HepG2 (cell line): Measurements from ENCODE around the gene ADSL. TPM values are rescaled to one million over a fixed set of nuclear protein-coding genes. Genes with fewer than 3 reads are reported as not detected.
A peak's percentile ranks its signal among the peaks of the same experiment; 100 is the strongest.

ENCODE experiments used
- ATAC-seq: fragments of 200-7000 bp; cut with Tn5 transposase; 3 replicates; pipeline ENCODE4 v1.9.1; 2020; ENCODE audit warnings: mild to moderate bottlenecking, moderate library complexity
- BruUV-seq: library from RNA; stranded (reverse); fragments of 400-500 nt; replicated peaks from 2 replicates; lab custom pipeline; 2021; lab: Mats Ljungman, UMichigan
- CTCF ChIA-PET: fragments of 300-600 bp; formaldehyde crosslinking; extraction: SDS; loops from one replicate; lab custom pipeline; 2021; ENCODE audit warnings: low total read pairs, inconsistent platforms, low intra/inter-chr PET ratio; lab: Yijun Ruan, JAX
- POLR2A ChIA-PET: fragments of 350-600 bp; sonication (Branson Sonifier 250); formaldehyde crosslinking; loops from one replicate; lab custom pipeline; 2020; ENCODE audit warnings: antibody characterized with exemption, inconsistent platforms; lab: Yijun Ruan, JAX
- DNase-seq: peaks from one replicate; pipeline ENCODE4 v3.0.0-alpha.2; 2015; ENCODE audit warnings: low spot score
- FAIRE-seq: peaks from 3 replicates; lab custom pipeline; 2011; peaks lifted over from hg19 to GRCh38; lab: Jason Lieb, UNC
- H2AFZ ChIP-seq: one replicate; pipeline ENCODE4 v1.6.1; 2011; ENCODE audit warnings: low read length, inconsistent platforms
- H3K27ac ChIP-seq: fragments of 300-600 bp; 3 replicates; pipeline ENCODE4 v1.8.0; 2011; ENCODE audit warnings: mixed run types, mild to moderate bottlenecking, mixed read lengths, low read length, inconsistent platforms; ENCODE audit not compliant: insufficient read depth; ENCODE audit errors: extremely low read length
- H3K27me3 ChIP-seq, 2 experiments: fragments of 200-600 bp in 1 of 2; 2 replicates in 1 of 2; 3 replicates in 1 of 2; pipeline versions ENCODE4 v1.6.0 to v1.8.0; 2011; ENCODE audit warnings: low read length in 2 of 2, mild to moderate bottlenecking in 2 of 2, moderate library complexity in 2 of 2, inconsistent platforms in 1 of 2; ENCODE audit not compliant: insufficient read depth in 2 of 2, control insufficient read depth in 1 of 2
- H3K36me3 ChIP-seq, 2 experiments: fragments of 200-600 bp in 1 of 2; replicated peaks in 1 of 2; 2 replicates in 1 of 2; 3 replicates in 1 of 2; pipeline versions ENCODE4 v1.5.1 to v1.8.0; 2011; ENCODE audit warnings: low read length in 2 of 2, inconsistent platforms in 1 of 2; ENCODE audit not compliant: insufficient read depth in 2 of 2, control insufficient read depth in 1 of 2
- H3K4me1 ChIP-seq: 2 replicates; pipeline ENCODE4 v1.5.1; 2012; ENCODE audit warnings: low read length, inconsistent platforms; ENCODE audit not compliant: insufficient read depth
- H3K4me2 ChIP-seq: 2 replicates; pipeline ENCODE4 v1.6.0; 2011; ENCODE audit warnings: low read depth, low read length, inconsistent platforms
- H3K4me3 ChIP-seq, 3 experiments: fragments of 200-600 bp in 1 of 3; sonication (generic), shearing (Covaris generic) in 1 of 3; replicated peaks in 1 of 3; 2 replicates each; pipeline ENCODE4 v1.5.1; 2011 to 2016; ENCODE audit warnings: low read length in 3 of 3, inconsistent platforms in 2 of 3, low read depth in 2 of 3, mild to moderate bottlenecking in 2 of 3, control low read depth in 1 of 3, mixed read lengths in 1 of 3; ENCODE audit not compliant: insufficient read depth in 1 of 3
- H3K79me2 ChIP-seq: one replicate; pipeline ENCODE4 v1.6.1; 2011; ENCODE audit warnings: low read length, inconsistent platforms; ENCODE audit not compliant: insufficient read depth
- H3K9ac ChIP-seq: 2 replicates; pipeline ENCODE4 v1.6.0; 2011; ENCODE audit warnings: mild to moderate bottlenecking, low read depth, low read length, inconsistent platforms; ENCODE audit not compliant: insufficient read depth
- H3K9me3 ChIP-seq: 2 replicates; pipeline ENCODE4 v1.5.1; 2012; ENCODE audit warnings: mild to moderate bottlenecking, low read length
- H4K20me1 ChIP-seq: 2 replicates; pipeline ENCODE4 v1.6.0; 2011; ENCODE audit warnings: inconsistent platforms, mild to moderate bottlenecking, low read length, moderate library complexity; ENCODE audit not compliant: insufficient read depth
- AGO2 ChIP-seq: fragments of 200-400 bp; formaldehyde crosslinking; optimal IDR thresholded peaks from 2 replicates; pipeline ENCODE3; 2017; ENCODE audit warnings: mild to moderate bottlenecking, low read depth, low read length, moderate library complexity
- AKAP8 ChIP-seq: sonication (generic); formaldehyde crosslinking; IDR thresholded peaks from 2 replicates; pipeline ENCODE4 v1.5.1; 2020; ENCODE audit warnings: mild to moderate bottlenecking, missing genetic modification reagents
- KAT2B ChIP-seq: fragments of 150-350 bp; IDR thresholded peaks from 2 replicates; pipeline ENCODE4 v1.6.1; 2014; ENCODE audit warnings: low read depth, low read length, borderline replicate concordance
- MBD4 ChIP-seq: IDR thresholded peaks from 2 replicates; pipeline ENCODE4 v1.6.1; 2012; ENCODE audit warnings: low read length, inconsistent platforms, borderline replicate concordance
- MTA1 ChIP-seq: sonication (generic); formaldehyde crosslinking; IDR thresholded peaks from 2 replicates; pipeline ENCODE4 v1.4.0; 2020; ENCODE audit warnings: missing genetic modification reagents, mild to moderate bottlenecking, borderline replicate concordance
- RBM22 ChIP-seq: fragments of 200-400 bp; formaldehyde crosslinking; optimal IDR thresholded peaks from 2 replicates; pipeline ENCODE3; 2017; ENCODE audit warnings: mild to moderate bottlenecking, low read length, moderate library complexity
- SNAI1 ChIP-seq: sonication (generic); formaldehyde crosslinking; IDR thresholded peaks from 2 replicates; pipeline ENCODE4 v1.5.0; 2020; ENCODE audit warnings: mild to moderate bottlenecking, missing genetic modification reagents, borderline replicate concordance
- SOX13 ChIP-seq, 3 experiments: fragments of 450-650 bp in 1 of 3; sonication (generic) in 1 of 3; formaldehyde crosslinking in 1 of 3; IDR thresholded peaks in 2 of 3; conservative IDR thresholded peaks in 1 of 3; 2 replicates each; pipeline versions ENCODE4 v1.5.0 to v1.6.1; 2016 to 2020; ENCODE audit warnings: antibody characterized with exemption in 1 of 3, mild to moderate bottlenecking in 1 of 3, missing compliant biosample characterization in 1 of 3, missing genetic modification reagents in 1 of 3, moderate library complexity in 1 of 3
- ZNF124 ChIP-seq: sonication (generic); formaldehyde crosslinking; IDR thresholded peaks from 2 replicates; pipeline ENCODE4 v1.4.0; 2020; ENCODE audit warnings: missing genetic modification reagents
- ZNF20 ChIP-seq: sonication (generic); formaldehyde crosslinking; IDR thresholded peaks from 2 replicates; pipeline ENCODE4 v1.4.0; 2020; ENCODE audit warnings: mild to moderate bottlenecking, moderate library complexity, missing genetic modification reagents
- WGBS: methylation state at CpG from one replicate; pipeline ENCODE4 v1.1.6; 2017; ENCODE audit warnings: low lambda C conversion rate; 5-methylcytosine and 5-hydroxymethylcytosine counted together
- in situ Hi-C: cut with HindIII; loops from 2 replicates; pipeline ENCODE4 v1.10.0; 2017; ENCODE audit warnings: low pct_unique_long_range_greater_than_20kb; ENCODE audit not compliant: extremely low pct_ligation_motif_present
- intact Hi-C: fragments of 100-400 bp; cut with micrococcal nuclease; formaldehyde crosslinking; loops from one replicate; pipeline ENCODE4 v1.10.0; 2022; ENCODE audit not compliant: unreplicated experiment
- polyA plus RNA-seq, 8 experiments: library from polyadenylated mRNA; depleted of rRNA in 3 of 8; stranded (reverse) in 7 of 8; unstranded in 1 of 8; fragments of >200 nt; fragmentation: Illumina TruSeq in 4 of 8; extraction: Trizol in 4 of 8; gene quantifications; 2 replicates each; pipeline versions ENCODE4 v1.2.1 to v1.2.3, GENCODE V29; 2011 to 2016; ENCODE audit warnings: low read depth in 4 of 8, missing spikeins in 1 of 8, mixed read lengths in 1 of 8; ENCODE audit not compliant: insufficient read depth in 1 of 8
- total RNA-seq, 5 experiments: library from RNA; depleted of rRNA; stranded (reverse); fragments of >200 nt; fragmentation: Illumina TruSeq; extraction: Trizol; gene quantifications; 2 replicates each; pipeline ENCODE4 v1.2.3, GENCODE V29; 2016; ENCODE audit warnings: low read depth in 1 of 5
- TF ChIP-seq, protein P1 (sequence below): sonication (generic); formaldehyde crosslinking; IDR thresholded peaks from 2 replicates; pipeline ENCODE4 v1.5.1; 2020; ENCODE audit warnings: missing genetic modification reagents, mild to moderate bottlenecking, borderline replicate concordance
- TF ChIP-seq, protein P2 (sequence below): sonication (generic); formaldehyde crosslinking; IDR thresholded peaks from 2 replicates; pipeline ENCODE4 v1.9.0; 2022; ENCODE audit warnings: missing genetic modification reagents, mild to moderate bottlenecking, borderline replicate concordance

The ADSL gene
- total and polyA plus RNA-seq, 2 of the 13 experiments (the other 11 are each of a cell fraction or from before 2014, with no cell fraction given): 123 to 174 TPM

DNA sequence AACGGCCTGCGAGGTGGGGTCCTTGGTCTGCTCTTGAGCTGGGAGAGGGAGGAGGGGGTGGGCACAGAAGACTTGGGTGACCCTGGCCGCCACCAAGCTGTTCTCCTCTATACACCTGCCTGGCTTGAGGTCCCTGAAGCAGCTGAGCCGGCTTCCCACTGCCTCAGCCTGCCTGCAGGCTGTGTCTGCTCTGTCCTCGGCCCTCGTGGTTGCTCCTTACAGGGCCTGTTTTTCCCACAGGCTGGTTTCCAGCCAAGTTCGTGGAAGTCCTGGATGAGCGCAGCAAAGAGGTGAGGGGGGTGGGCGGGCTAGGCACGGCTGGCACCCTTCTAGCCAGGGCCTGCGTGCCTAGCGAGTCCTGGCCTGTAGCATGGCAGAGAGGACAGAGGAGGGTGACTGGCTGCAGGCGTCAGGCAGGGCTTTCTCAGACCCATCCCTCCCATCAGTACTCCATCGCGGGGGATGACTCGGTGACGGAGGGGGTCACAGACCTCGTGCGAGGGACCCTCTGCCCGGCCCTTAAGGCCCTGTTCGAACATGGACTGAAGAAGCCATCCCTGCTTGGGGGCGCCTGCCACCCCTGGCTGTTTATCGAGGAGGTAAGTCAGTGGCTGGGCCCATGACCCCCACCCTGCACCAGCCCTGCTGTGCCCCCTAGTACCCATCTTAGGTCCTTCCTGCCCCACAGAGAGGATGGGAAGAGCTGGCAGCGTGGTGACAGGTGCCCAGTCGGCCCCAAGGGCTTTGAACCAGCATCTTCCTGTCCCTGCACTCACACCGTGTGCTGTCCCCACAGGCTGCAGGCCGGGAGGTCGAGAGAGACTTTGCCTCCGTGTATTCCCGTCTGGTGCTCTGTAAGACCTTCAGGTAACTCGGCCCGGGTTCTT is 61.8 kb downstream of the ADSL start:
- Histone ChIP-seq H3K36me3 (peaks cover 14 to 24% of the 10 kb centered on the region in 2 experiments), H3K79me2 (no peaks in the 10 kb centered on the region), H4K20me1 (no peaks in the 10 kb centered on the region), H3K4me3 (no peak overlapping the region), H3K4me1 (no peaks in the 10 kb centered on the region), H2AFZ (no peak overlapping the region), H3K27me3 (no peaks in the 10 kb centered on the region), H3K9me3 (no peaks in the 10 kb centered on the region), H3K27ac (no peak overlapping the region), H3K4me2 (no peak overlapping the region), H3K9ac (no peak overlapping the region)
- POLR2A ChIA-PET: no interaction called here
- BruUV-seq: no TSS peak
- no peak for FAIRE-seq
- in situ Hi-C loops (no loop called here), intact Hi-C loops (no loop called here)
- no peak for DNase-seq
- CTCF ChIA-PET: no interaction called here
- WGBS: 92% methylated on average over 18 of the region's 32 CpGs
- no peak for ATAC-seq
- peak; percentile 4 for TF ChIP-seq RBM22
- no peak for TF ChIP-seq SNAI1
- 0 out of 2 replicates have a peak, but pooled peaks have one; percentile 32 for TF ChIP-seq AKAP8
- no peak for TF ChIP-seq KAT2B
- TF ChIP-seq, protein P1, sequence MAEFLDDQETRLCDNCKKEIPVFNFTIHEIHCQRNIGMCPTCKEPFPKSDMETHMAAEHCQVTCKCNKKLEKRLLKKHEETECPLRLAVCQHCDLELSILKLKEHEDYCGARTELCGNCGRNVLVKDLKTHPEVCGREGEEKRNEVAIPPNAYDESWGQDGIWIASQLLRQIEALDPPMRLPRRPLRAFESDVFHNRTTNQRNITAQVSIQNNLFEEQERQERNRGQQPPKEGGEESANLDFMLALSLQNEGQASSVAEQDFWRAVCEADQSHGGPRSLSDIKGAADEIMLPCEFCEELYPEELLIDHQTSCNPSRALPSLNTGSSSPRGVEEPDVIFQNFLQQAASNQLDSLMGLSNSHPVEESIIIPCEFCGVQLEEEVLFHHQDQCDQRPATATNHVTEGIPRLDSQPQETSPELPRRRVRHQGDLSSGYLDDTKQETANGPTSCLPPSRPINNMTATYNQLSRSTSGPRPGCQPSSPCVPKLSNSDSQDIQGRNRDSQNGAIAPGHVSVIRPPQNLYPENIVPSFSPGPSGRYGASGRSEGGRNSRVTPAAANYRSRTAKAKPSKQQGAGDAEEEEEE (CRISPR knock-in tag): no peak
- no peak for TF ChIP-seq MBD4
- no peak for TF ChIP-seq SOX13 (IDR thresholded peaks at IDR 0.05)
- no peak for TF ChIP-seq SOX13 (CRISPR knock-in tag; conservative IDR thresholded peaks at IDR 0.05 in 1 of 2, IDR thresholded peaks at IDR 0.05 in 1 of 2)
- TF ChIP-seq MTA1: no peak
- TF ChIP-seq ZNF124 (CRISPR knock-in tag): no peak
- TF ChIP-seq, protein P2, sequence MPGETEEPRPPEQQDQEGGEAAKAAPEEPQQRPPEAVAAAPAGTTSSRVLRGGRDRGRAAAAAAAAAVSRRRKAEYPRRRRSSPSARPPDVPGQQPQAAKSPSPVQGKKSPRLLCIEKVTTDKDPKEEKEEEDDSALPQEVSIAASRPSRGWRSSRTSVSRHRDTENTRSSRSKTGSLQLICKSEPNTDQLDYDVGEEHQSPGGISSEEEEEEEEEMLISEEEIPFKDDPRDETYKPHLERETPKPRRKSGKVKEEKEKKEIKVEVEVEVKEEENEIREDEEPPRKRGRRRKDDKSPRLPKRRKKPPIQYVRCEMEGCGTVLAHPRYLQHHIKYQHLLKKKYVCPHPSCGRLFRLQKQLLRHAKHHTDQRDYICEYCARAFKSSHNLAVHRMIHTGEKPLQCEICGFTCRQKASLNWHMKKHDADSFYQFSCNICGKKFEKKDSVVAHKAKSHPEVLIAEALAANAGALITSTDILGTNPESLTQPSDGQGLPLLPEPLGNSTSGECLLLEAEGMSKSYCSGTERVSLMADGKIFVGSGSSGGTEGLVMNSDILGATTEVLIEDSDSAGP: 0 out of 2 replicates have a peak, but pooled peaks have one; percentile 8
- no peak for TF ChIP-seq ZNF20
- TF ChIP-seq AGO2: peak; percentile 77
